GM10266 (cell line): ENCODE results near the gene MYO7B.

Source experiments
- DNase-seq: peaks from one replicate; pipeline ENCODE4 v3.0.0; 2012; ENCODE audit errors: extremely low spot score
- TF ChIP-seq, protein P1 (sequence below): IDR thresholded peaks from 2 replicates; pipeline ENCODE4 v1.5.1; 2012; ENCODE audit warnings: mild to moderate bottlenecking, low read depth; ENCODE audit not compliant: control insufficient read depth, insufficient read depth; ENCODE audit errors: missing control alignments

MYO7B gene

GRCh38 chr2:127658641-127659407 lies 123.3 kb downstream of the MYO7B start:
- DNase-seq: no peak
- TF ChIP-seq, protein P1, sequence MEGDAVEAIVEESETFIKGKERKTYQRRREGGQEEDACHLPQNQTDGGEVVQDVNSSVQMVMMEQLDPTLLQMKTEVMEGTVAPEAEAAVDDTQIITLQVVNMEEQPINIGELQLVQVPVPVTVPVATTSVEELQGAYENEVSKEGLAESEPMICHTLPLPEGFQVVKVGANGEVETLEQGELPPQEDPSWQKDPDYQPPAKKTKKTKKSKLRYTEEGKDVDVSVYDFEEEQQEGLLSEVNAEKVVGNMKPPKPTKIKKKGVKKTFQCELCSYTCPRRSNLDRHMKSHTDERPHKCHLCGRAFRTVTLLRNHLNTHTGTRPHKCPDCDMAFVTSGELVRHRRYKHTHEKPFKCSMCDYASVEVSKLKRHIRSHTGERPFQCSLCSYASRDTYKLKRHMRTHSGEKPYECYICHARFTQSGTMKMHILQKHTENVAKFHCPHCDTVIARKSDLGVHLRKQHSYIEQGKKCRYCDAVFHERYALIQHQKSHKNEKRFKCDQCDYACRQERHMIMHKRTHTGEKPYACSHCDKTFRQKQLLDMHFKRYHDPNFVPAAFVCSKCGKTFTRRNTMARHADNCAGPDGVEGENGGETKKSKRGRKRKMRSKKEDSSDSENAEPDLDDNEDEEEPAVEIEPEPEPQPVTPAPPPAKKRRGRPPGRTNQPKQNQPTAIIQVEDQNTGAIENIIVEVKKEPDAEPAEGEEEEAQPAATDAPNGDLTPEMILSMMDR: no peak

DNA sequence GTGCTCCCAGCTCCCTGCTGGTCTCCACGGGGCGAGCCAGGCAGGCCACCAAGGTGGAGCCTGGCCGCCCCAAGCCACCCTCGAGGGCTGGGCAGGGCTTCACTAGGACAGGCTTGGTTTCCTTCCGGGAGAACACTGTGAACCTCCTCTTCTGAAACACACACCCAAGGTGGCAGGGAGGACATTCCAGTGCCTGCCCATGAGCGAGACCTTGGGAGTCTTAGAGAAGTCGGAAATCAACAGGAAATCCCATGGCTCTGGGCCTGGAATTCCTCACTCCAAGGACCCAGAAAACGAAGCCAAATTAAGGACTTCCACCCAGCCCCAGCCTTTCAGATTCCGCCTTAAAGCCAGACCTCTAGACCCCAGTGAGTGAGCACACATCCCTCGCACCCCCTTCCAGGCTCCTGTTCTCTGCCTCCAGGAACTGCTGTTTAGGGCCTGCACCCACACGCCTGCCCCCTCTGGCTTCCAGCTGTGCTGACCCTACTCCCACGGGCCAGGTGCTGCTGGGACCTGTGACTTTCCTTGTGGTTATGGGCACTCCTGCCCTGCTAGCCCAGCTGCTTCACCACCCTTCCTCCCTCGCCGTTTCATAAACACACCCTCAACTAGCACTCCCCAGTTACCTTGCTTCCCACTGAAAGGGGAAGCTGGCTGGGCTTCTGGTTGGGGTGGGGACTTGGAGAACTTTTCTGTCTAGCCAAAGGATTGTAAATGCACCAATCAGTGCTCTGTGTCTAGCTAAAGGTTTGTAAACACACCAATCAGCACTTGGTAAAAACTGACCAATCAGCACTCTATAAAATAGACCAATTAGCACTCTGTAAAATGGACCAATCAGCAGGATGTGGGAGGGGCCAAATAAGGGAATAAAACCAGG lies 124.2 kb downstream of the MYO7B start:
- TF ChIP-seq, protein P1: no peak
- no peak for DNase-seq

DNA sequence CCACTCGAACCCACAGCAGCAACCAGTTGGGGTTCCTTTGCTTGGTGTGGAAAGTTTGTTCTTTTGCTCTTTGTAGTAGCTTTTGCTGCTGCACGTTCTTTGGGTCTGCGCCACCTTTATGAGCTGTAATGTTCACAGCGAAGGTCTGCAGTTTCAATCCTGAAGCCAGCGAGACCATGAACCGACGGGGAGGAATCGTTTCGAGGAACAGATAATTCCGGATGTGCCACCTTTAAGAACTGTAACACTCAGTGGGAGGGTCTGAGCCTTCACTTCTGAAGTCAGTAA lies 124.8 kb downstream of the MYO7B start:
- TF ChIP-seq, protein P1: no peak
- no peak for DNase-seq

GRCh38 chr2:127661072-127661649 lies 125.7 kb downstream of the MYO7B start:
- TF ChIP-seq, protein P1: no peak
- DNase-seq: no peak

- TF ChIP-seq, protein P1: no peak
- DNase-seq: no peak
Observed at GRCh38 chr2:127661949-127662510, 126.5 kb downstream of the MYO7B start.

- TF ChIP-seq, protein P1: no peak
- DNase-seq: no peak
Observed at GRCh38 chr2:127662937-127663565, 127.6 kb downstream of the MYO7B start.
